HG02840 (cell line): ENCODE results near the gene SLC35F3.

Source experiments
- ATAC-seq: cut with Tn5 transposase; IDR thresholded peaks from one replicate; pipeline ENCODE4 v1.9.1; 2021; ENCODE audit warnings: mild to moderate bottlenecking, moderate library complexity, moderate number of reproducible peaks; ENCODE audit not compliant: unreplicated experiment, low FRiP score

SLC35F3 gene

DNA sequence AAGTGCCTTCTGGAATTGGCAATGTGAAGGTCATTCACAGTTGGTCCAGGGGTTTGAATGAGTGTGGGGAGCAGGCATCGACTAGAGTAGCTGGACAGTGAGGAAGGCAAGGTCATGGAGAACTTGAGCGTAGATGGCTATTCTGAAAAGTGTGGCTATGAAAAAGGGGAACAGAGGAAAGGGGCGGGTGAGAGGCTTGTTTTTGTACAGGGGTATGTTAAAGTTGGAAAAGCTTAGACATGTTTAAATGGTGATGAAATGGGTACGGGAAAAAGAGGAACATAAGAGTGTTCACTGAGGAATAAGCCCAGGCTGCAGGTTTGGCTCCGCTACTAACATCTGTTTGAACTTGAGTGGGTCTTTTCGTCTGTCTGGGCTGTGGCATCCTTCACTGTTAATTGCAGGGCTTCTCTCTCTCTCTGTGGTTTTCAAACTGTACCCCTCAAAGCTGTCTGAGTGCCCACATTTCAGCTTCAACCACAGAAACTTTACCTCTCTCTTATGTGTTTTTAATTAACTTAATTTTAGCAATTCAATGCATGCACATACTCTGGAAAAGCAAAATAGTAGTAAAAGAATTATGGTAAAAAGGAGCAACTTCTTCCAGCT, 398.0 kb downstream of the SLC35F3 start:
- ATAC-seq = no peak

DNA sequence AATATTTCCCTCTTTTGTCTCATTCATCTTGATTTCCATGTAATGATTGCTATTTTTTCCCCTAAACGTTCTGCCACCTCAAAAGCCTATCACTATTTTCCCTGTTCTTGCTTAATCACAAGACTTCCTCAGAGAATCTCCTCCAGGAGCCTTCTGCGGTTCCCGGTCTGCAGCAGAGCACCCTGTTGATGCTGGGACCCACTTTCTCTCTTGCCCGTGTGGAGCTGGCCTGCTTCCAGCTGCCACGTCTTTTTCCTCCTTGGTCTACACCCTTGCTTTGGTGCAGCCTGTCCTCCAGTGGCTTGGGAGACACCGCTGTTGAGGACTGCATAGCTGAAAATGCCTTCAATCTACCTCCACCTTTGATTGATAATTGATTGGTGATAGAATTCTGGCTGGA, 398.8 kb downstream of the SLC35F3 start:
- ATAC-seq = no peak

DNA sequence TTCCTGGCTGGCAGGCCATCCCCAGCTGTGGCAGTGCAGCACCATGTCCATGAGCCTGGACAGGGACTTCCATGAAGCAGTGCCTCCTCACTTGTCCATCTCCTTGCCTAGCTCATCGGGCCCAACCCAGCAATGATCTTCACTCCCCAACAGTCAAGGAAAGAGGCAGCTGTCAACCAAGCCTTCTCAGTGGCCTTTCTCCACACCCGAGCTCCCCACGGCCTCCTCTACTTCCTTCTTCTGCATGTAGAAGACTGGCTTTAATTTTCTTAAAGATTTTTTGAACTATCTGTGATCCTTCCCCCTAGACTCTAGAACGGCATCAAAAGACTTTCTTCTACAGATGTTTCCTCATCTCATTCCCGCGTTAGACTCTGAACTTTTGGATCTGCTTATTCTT, 403.2 kb downstream of the SLC35F3 start:
- no peak for ATAC-seq

DNA sequence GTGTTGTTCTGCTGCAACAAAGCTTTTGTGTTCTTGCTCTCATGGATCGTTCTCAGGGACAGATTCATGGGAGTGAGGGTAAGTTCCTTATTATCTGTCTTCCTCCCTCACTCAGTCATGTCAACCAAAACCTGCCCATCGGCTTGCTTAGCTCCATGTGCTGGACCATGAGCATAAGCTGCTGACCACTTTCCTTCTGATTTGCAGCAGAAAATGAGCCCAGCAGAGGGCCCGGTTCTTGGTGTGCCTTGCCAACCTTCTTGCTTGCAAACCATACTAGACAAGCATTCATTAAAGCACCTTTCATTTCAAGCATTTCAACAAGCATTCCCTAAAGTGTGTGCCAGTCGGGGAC, 404.7 kb downstream of the SLC35F3 start:
- no peak for ATAC-seq

DNA sequence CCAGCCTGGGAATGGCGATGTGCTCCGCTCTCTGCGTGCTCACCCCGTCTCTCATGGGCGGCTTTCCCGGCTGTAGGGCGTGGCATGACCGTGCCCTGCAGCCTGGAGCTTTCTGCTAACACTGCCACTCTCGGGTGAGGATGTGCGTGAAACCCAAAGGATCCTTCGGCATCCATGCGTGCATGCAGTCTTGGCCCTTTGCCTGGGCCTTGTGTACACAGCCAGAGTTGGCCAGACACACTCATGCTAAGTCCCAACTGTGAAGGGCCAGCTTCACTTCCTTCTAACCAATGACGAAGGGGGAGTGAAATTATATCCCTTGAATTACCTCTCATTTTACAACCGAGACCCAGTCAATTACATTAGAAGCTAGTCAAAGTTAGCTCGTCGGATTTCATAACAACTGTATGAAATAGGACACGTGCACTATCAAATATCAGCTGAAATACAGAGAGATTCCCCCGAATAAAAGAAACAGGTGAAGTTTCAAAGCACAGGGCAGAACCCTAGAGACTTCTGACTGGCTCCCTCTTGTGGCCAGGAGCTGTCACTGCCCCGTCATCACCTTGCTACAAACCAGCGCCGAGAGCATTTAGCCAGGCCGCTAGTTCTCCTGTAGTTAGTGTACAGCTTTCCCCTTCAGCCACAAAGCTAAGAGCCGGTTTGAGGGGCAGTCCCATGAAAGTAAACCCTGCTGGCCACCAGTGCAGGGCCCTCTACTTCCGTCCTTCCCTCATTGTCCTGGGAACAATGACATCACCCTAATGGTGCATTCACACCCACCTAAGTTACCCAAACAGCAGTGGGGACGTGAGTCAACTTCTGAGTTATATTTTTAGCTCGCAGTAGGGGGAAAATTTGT, 405.4 kb downstream of the SLC35F3 start:
- ATAC-seq = peak; percentile 91

DNA sequence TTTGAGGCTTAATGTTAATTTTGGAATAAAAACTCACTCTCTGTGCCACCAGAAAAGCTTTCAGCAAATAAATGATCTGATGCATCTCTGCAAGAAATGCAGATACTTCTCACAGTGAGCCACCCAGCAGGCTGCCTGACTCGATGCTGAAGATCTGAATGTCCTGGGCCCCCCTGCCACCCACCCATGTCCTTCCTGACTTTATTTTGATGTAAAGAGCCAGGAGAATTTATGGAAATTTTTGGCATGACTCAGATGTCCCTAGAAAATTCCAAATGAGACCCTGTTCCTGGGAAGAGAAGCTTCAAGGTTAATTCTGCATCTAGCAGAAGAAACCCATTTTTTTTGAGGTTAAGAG, 406.0 kb downstream of the SLC35F3 start:
- no peak for ATAC-seq

DNA sequence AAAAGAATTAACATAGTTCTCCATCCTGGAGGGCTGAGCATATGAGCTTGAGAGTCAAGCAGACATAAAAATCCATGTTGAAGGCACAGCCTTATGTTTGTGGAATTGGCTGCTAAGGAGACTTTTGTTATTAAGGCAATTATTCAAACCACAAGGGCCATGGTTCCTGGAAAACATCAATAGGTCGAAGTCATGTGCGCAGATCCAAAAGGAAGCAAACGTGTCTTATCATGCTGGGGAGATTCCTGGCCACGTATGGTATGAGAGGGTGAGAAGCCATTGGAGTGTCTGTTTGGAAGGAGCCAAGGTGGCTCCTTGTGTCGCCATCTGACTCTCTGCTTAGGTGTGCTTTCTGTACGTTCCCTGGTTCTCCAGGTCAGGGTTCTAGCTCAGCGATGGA, 406.9 kb downstream of the SLC35F3 start:
- no peak for ATAC-seq

DNA sequence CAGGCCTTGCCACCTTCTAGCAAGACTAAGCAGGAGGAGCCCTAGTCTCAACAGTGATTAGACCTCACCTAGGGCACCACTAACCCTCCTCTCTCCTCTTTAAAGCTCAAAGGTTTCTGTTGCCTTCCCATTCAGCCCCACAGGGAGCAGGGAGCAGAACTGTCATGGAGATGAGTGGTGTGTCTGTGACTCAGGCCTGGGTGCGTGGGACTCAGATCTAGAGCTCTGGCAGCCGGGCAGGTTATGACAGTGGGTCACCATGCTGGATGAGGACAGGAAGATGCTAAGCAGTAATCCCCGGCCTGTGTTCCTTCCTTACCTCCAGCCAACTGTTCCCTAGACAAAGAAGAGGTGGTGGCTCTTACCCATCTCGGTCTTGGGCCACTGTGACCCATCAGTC, 408.7 kb downstream of the SLC35F3 start:
- no peak for ATAC-seq

DNA sequence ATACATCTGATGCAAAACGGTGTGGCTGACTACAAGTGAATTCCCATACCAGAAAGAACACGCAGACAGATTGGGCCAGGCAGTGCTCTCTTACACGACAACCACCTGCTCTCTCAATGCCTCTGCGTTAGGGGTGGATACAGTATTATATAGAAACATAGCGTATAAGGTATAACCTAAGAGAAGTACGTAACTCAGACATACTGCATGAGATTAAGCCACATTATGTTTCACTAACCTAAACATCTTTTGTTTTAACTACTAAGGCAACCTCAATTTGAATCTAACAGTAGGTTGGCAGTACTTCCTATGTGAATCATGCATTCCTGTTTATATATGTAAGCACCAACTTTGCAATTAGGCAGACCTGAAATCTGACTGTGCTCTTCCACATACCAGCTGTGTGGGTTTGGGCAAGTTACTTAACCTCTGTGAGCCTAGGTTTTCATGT, 410.6 kb downstream of the SLC35F3 start:
- no peak for ATAC-seq

DNA sequence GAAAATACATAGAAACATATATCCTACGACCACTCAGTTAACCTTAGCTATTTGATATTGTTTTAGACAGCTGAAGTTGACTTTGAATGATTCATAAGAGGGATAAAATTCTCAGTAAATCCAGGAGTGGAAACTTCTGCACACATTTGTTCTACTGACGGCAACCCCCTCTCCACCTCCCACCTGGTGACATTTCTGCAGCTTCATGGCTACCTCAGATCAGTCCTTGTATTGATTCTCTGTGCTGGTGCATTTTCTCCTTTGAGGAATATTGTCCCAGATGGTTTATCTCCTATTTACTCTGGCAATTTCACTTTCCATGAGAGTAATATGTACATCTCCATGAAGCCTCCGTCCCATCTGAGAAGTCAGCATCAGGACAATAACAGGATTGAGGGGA, 411.1 kb downstream of the SLC35F3 start:
- no peak for ATAC-seq

DNA sequence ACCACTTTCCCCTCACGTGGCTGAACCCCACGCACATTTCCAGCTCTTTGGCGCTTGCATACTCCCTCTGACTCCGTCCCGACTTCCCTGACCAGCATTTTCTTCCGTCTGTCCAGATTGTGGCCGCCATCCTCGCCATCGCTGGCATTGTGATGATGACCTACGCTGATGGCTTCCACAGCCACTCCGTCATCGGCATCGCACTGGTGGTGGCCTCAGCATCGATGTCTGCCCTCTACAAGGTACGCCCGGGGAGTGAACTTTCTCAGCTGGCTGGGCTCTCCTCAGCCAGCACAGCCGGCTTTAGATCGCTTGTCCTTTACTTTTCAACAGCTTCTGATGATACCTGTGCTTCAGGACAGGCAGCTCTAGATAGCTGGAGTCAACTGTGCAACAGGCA, 412.0 kb downstream of the SLC35F3 start:
- ATAC-seq = no peak

DNA sequence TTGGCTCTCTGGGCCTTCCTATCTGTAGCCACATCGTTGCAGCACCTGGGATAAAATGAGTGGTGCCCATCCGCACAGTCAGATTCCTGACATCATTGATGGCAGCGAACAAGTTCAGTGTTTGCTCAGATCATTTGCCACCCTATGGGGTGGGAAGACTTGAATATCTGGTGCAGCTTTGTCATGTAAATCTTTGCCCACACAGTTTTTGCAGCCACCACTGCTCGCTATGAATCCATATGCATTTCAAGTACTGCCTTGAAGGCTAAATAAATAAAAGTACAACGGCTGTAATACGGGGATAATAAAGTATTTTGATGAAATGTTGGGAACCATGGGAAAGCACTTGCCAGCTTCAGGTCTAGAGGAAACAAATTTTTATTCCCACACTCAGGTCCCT, 412.5 kb downstream of the SLC35F3 start:
- ATAC-seq = no peak

DNA sequence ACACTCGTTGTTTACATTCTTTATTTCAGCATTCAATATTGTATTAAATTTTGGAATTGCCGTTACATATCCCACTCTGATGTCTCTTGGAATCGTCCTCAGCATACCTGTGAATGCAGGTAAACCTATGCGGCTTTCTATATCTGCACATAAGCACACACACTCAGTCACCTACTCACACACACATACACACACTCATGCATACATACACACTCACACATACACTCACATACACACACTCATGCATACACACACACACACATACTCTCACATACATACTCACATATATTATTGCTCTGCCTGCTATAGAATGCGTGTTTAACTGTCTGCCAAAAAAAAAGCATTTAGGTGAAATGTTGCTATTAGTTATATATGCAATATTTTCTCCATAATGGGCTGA, 415.6 kb downstream of the SLC35F3 start:
- ATAC-seq = no peak

DNA sequence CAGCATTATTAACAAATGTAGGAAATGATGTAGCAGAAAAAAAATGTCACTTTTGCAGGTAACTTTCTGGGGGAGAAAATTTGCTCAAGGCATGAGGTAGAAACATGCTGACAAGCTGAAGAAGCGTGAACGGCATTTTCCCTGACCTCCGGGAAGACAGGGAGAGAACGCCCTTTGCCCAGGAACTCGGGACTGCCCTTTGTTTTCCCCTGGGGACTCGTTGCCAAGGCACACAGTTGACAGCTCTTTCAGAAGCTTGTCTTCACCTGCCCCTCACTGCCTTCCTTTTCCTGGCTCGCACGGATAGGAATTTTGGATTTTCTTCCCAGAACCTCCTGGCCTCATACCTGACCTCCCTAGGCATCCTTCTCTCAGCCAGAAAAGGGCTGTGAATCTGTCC, 416.1 kb downstream of the SLC35F3 start:
- ATAC-seq = no peak

DNA sequence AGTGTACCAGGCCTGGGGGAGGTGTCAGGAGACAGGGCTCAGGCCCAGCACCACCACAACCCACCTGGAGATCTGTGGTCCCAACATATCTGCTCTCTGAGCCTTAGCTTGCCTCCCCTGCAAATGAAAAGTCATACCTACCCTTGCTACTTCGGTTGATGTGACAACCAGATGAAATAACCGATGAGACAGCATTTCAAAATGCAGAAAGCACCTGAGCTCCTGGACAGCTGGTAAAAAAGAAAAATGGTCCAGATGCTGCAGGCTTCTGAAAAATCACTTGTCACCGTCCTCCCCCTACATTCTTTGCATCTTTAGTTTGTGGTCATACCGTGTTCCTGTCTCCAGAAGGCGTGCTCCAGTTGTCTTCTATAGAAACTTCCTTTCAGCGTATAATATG, 416.8 kb downstream of the SLC35F3 start:
- ATAC-seq = no peak

DNA sequence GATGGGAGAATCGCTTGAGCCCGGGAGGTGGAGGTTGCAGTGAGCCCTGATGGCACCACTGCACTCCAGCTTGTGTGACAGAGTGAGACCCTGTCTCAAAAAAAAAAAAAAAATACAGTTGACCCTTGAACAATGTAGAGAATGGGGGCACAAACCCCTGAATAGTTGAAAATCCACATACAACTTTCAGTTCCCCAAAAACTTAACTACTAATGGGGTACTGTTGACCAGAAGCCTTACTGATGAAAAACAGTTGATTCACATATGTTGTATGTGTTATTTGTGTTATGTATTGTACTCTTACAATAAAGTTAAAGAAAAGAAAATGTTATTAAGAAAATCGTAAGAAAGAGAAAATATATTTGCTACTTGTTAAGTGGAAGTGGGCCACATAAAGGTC, 417.6 kb downstream of the SLC35F3 start:
- ATAC-seq = no peak

DNA sequence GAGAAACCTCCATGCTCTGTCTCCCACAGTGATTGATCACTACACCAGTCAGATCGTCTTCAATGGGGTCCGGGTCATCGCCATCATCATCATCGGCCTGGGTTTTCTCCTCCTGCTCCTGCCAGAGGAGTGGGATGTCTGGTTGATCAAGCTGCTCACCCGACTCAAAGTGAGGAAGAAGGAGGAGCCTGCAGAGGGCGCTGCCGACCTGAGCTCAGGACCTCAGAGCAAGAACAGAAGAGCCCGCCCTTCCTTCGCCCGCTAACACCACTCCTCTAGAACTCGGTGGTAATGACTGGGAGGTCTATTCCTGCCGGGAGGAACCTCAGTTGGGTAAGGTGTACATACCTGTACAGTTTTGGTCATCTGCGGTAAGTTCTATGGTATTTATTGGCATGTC, 418.5 kb downstream of the SLC35F3 start:
- ATAC-seq = no peak

DNA sequence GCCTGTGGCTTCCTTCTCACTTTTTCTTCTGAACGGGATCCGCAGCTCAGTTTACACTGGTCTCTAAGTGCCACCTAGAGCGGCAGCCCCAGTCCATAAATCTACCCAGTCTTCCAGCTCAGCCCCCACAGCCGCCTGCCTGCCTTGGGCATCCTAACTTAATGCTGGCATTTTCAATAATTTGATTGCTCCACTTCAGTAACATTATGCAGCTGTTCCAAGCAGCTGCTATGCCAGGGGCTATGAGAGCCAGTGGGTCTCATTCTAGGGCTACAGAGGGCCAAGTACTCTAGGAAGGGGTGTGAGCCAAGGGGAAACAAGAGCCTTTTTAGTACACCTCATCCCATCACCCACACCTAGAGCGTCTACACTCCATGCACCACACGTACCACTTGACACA, 420.3 kb downstream of the SLC35F3 start:
- ATAC-seq = no peak

DNA sequence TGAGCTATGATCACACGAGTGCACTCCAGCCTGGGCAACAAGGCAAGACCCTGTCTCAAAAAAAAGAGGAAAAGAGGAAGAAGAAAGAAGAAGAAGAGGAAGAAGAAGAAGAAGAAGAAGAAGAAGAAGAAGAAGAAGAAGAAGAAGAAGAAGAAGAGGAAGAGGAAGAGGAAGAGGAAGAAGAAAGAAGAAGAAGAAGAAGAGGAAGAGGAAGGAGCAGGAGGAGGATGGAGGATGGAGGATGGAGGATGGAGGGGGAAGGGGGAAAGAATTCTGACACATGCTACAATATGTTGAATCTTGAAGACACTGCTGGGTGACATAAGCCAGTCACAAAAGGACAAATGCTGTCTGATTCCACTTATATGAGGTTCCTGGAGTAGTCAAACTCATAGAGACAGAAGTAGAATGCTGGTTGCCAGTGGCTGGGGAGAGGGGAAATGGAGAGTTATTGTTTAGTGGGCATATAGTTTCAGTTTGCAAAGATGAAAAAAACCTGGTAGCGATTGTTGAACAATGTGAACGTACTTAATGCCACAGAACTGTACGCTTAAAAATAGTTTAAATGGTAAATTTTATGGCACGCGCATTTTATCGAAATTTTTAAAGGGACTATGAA, 421.5 kb downstream of the SLC35F3 start:
- peak; percentile 15 for ATAC-seq

DNA sequence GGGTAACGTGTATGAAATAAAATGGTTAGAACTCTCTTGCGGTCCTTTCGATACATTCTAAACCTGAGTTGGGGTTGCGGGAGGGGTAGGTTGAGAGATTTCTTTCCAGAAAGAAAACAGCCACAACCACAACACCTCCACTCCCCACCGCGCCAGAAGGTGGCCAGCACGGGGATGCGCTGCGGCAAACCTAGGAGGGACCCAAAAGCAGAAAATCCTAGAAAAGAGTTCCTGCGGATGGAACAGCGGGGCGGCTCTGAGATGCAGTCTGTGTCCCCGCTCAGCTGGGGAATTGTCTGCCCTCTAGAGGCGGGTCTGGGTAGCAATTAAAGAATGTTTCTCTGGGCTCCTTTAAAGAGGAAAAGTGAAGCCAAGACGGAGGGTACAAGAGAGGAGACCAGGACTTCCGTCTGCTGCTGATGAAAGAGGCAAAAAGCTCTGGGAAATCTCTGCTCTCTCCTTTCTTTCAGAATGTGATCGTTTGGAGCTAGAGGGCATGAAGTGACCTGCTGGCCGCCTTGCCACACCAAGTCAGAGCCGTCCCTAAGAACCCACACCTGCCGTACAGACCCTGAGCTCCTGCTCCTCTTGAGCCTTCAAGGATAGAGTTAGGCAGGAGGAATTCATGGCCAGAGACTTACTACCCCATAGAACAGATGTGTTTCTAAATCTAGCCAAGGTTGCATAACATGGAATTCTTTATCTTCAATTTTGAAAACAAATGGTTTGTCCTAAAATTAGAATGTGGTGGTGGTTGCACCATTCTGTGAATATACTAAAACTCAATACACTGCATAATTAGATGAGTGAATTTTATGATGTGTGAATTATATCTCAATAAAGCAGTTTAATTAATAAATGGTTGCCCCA, 422.3 kb downstream of the SLC35F3 start:
- ATAC-seq = peak; percentile 79

DNA sequence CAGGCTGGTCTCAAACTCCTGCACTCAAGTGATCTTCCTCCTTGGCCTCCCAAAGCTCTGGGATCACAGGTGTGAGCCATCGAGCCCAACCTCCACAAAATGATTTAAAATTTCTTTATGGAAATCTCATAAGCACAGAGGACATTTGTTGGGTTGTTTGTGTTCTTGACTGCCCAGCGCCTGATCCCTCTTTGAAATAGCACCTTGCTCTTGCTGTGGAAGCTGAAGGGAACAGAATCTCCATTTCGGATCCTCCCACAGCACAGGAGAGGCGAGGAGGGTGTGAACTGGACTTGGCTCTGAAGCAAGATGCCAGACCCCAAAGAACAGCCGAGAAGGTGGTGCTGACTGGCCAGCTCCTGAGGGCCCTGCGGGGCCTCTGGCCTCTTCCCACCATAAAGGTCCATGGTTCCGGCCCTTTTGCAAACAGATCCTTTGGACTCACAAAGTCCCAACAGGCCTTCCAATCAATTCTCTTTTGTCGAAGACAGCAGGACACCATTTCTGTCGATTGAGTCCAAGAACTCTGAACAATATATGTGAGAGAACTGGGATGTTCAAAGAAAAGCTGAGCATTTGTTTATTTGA, 423.2 kb downstream of the SLC35F3 start:
- ATAC-seq = no peak
